Breast epithelium (tissue), 3 donors: Measurements from ENCODE around the gene CDV3.

Experiments
- CTCF ChIP-seq, 3 donors: fragments of 450-650 bp; IDR thresholded peaks; one replicate each; pipeline ENCODE4 v1.5.1; 2016 to 2017; ENCODE audit warnings: antibody characterized with exemption in 3 of 3, mild to moderate bottlenecking in 3 of 3, moderate library complexity in 3 of 3
- POLR2A ChIP-seq: fragments of 450-650 bp; IDR thresholded peaks from one replicate; pipeline ENCODE4 v1.6.1; 2016; ENCODE audit warnings: antibody characterized with exemption, mild to moderate bottlenecking, moderate library complexity
- POLR2AphosphoS5 ChIP-seq, 3 donors: sonication (generic); formaldehyde crosslinking; IDR thresholded peaks; one replicate each; pipeline ENCODE4 v1.6.1; 2017; ENCODE audit warnings: antibody characterized with exemption in 3 of 3

GRCh38 chr3:133572158-133573053 is 1.1 kb upstream of the CDV3 start:
- no peak for TF ChIP-seq CTCF (IDR thresholded peaks at IDR 0.05)
- TF ChIP-seq POLR2A = no peak
- no peak for TF ChIP-seq POLR2AphosphoS5 (IDR thresholded peaks at IDR 0.05)
